ENCODE results near the gene L3MBTL3.

L3MBTL3 gene

GRCh38 chr6:130185658-130186057, 167.3 kb downstream of the L3MBTL3 start:
- no peak for DNase-seq (ENCODE audit: low read depth)

GRCh38 chr6:130187335-130188206, 169.2 kb downstream of the L3MBTL3 start:
- DNase-seq (ENCODE audit: low read depth): no peak

- no peak for DNase-seq (ENCODE audit: low read depth)
These were observed 170.0 kb downstream of the L3MBTL3 start for GRCh38 chr6:130188207-130188899.

- no peak for DNase-seq (ENCODE audit: low read depth)
These were observed 171.4 kb downstream of the L3MBTL3 start for GRCh38 chr6:130189531-130190397.

Measured in stimulated activated CD8-positive, alpha-beta memory T cell treated with anti-CD3 and anti-CD28 coated beads, Interleukin-7, amount 100 ng/mL, for 24 hours (primary cell).